SK-N-SH treated with all-trans-retinoic acid at 6 μM for 48 hours (cell line): ENCODE data around the gene SLCO3A1.

Experiments used
- ATAC-seq: fragments of 200-7000 bp; cut with Tn5 transposase; 3 replicates; pipeline ENCODE4 v1.9.1; 2020; ENCODE audit warnings: mild to moderate bottlenecking, moderate library complexity
- ARNTL ChIP-seq: fragments of 450-650 bp; formaldehyde crosslinking; IDR thresholded peaks from 2 replicates; pipeline ENCODE4 v1.5.0; 2020; ENCODE audit warnings: low read depth, mild to moderate bottlenecking, moderate library complexity, borderline replicate concordance
- BACH2 ChIP-seq: fragments of 250-450 bp; sonication (Bioruptor Pico); IDR thresholded peaks from 2 replicates; pipeline ENCODE4 v1.9.0; 2021; ENCODE audit warnings: mild to moderate bottlenecking, borderline replicate concordance
- CREB5 ChIP-seq: fragments of 250-450 bp; sonication (Bioruptor Pico); IDR thresholded peaks from 2 replicates; pipeline ENCODE4 v1.5.1; 2020; ENCODE audit warnings: low read depth, mild to moderate bottlenecking, moderate library complexity
- CSDC2 ChIP-seq: fragments of 250-450 bp; sonication (Bioruptor Pico); IDR thresholded peaks from 2 replicates; pipeline ENCODE4 v1.5.0; 2020; ENCODE audit warnings: mild to moderate bottlenecking, moderate library complexity
- ESRRG ChIP-seq: fragments of 250-450 bp; sonication (Bioruptor Pico); IDR thresholded peaks from 2 replicates; pipeline ENCODE4 v1.6.1; 2021; ENCODE audit warnings: mild to moderate bottlenecking
- GLIS3 ChIP-seq: fragments of 250-450 bp; sonication (Bioruptor Pico); IDR thresholded peaks from 2 replicates; pipeline ENCODE4 v1.5.0; 2020; ENCODE audit warnings: mild to moderate bottlenecking, moderate library complexity
- ISL1 ChIP-seq: fragments of 250-450 bp; sonication (Bioruptor Pico); IDR thresholded peaks from 2 replicates; pipeline ENCODE4 v2.1.2; 2022; ENCODE audit warnings: mild to moderate bottlenecking, moderate library complexity
- OSR1 ChIP-seq: fragments of 250-450 bp; sonication (Bioruptor Pico); IDR thresholded peaks from 2 replicates; pipeline ENCODE4 v1.8.0; 2022; ENCODE audit warnings: moderate library complexity, mild to moderate bottlenecking, inconsistent platforms
- PPARA ChIP-seq: fragments of 250-450 bp; sonication (Bioruptor Pico); IDR thresholded peaks from 2 replicates; pipeline ENCODE4 v1.5.0; 2020; ENCODE audit warnings: mild to moderate bottlenecking, borderline replicate concordance
- RARB ChIP-seq: fragments of 250-450 bp; sonication (Bioruptor Pico); IDR thresholded peaks from 2 replicates; pipeline ENCODE4 v1.8.0; 2021; ENCODE audit warnings: mild to moderate bottlenecking, moderate library complexity
- TCF4 ChIP-seq: fragments of 250-450 bp; sonication (Bioruptor Pico); IDR thresholded peaks from 2 replicates; pipeline ENCODE4 v1.8.0; 2021; ENCODE audit warnings: mild to moderate bottlenecking, moderate library complexity, borderline replicate concordance
- TOX ChIP-seq: fragments of 250-450 bp; sonication (Bioruptor Pico); IDR thresholded peaks from 2 replicates; pipeline ENCODE4 v1.8.0; 2021; ENCODE audit warnings: mild to moderate bottlenecking, moderate library complexity, borderline replicate concordance
- TSHZ2 ChIP-seq: fragments of 250-450 bp; sonication (Bioruptor Pico); IDR thresholded peaks from 2 replicates; pipeline ENCODE4 v1.5.0; 2020; ENCODE audit warnings: mild to moderate bottlenecking, moderate library complexity
- ZC3H10 ChIP-seq: fragments of 250-450 bp; sonication (Bioruptor Pico); IDR thresholded peaks from 2 replicates; pipeline ENCODE4 v1.5.1; 2021; ENCODE audit warnings: mild to moderate bottlenecking, moderate library complexity
- ZFP3 ChIP-seq: fragments of 250-450 bp; sonication (Bioruptor Pico); IDR thresholded peaks from 2 replicates; pipeline ENCODE4 v1.5.0; 2020; ENCODE audit warnings: mild to moderate bottlenecking, moderate library complexity
- ZFP30 ChIP-seq: fragments of 450-650 bp; formaldehyde crosslinking; IDR thresholded peaks from 2 replicates; pipeline ENCODE4 v1.5.0; 2022; ENCODE audit warnings: mild to moderate bottlenecking, moderate library complexity
- ZNF565 ChIP-seq: fragments of 450-650 bp; formaldehyde crosslinking; conservative IDR thresholded peaks from 2 replicates; pipeline ENCODE4 v1.5.0; 2020; ENCODE audit warnings: low read depth, mild to moderate bottlenecking, moderate library complexity
- ZNF70 ChIP-seq: fragments of 450-650 bp; formaldehyde crosslinking; IDR thresholded peaks from 2 replicates; pipeline ENCODE4 v1.5.0; 2020; ENCODE audit warnings: mild to moderate bottlenecking, moderate library complexity
- ZNF8 ChIP-seq: fragments of 450-650 bp; formaldehyde crosslinking; IDR thresholded peaks from 2 replicates; pipeline ENCODE4 v1.5.0; 2020; ENCODE audit warnings: mild to moderate bottlenecking, moderate library complexity
- TF ChIP-seq, protein P1 (sequence below): fragments of 250-450 bp; sonication (Bioruptor Pico); IDR thresholded peaks from 2 replicates; pipeline ENCODE4 v1.5.1; 2021; ENCODE audit warnings: mild to moderate bottlenecking, moderate library complexity
- TF ChIP-seq, protein P2 (sequence below): fragments of 250-450 bp; sonication (Bioruptor Pico); IDR thresholded peaks from 2 replicates; pipeline ENCODE4 v1.8.0; 2021; ENCODE audit warnings: low read depth, mild to moderate bottlenecking, moderate library complexity, borderline replicate concordance

The SLCO3A1 gene

GRCh38 chr15:91947683-91948608 lies 94.4 kb downstream of the SLCO3A1 start:
- ATAC-seq: peak; percentile 83

DNA sequence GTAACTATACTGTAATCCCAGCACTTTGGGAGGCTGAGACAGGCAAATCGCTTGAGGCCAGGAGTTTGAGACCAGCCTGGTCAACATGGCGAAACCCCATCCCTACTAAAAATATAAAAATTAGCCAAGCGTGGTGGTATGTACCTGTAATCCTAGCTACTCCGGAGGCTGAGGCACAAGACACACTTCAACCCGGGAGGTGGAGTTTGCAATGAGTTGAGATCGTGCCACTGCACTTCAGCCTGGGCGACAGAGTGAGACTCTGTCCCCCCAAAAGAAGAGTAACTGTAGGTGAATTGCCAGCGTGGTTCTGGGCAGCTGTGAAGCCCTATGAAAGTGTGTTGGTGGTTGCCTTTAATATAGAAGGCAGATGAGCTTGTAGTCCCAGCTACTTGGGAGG lies 95.9 kb downstream of the SLCO3A1 start:
- TF ChIP-seq ISL1 (no peak), TOX (CRISPR knock-in tag) (no peak), CREB5 (CRISPR knock-in tag) (no peak), TSHZ2 (no peak), RARB (CRISPR knock-in tag) (no peak), ZNF565 (CRISPR knock-in tag) (no peak), GLIS3 (no peak), CSDC2 (no peak), ZNF70 (CRISPR knock-in tag) (no peak), PPARA (no peak), ZNF8 (CRISPR knock-in tag) (no peak), ESRRG (CRISPR knock-in tag) (no peak), TCF4 (CRISPR knock-in tag) (no peak), OSR1 (CRISPR knock-in tag) (no peak), BACH2 (CRISPR knock-in tag) (no peak), ZFP30 (CRISPR knock-in tag) (no peak), ZC3H10 (CRISPR knock-in tag) (no peak)
- TF ChIP-seq, protein P1, sequence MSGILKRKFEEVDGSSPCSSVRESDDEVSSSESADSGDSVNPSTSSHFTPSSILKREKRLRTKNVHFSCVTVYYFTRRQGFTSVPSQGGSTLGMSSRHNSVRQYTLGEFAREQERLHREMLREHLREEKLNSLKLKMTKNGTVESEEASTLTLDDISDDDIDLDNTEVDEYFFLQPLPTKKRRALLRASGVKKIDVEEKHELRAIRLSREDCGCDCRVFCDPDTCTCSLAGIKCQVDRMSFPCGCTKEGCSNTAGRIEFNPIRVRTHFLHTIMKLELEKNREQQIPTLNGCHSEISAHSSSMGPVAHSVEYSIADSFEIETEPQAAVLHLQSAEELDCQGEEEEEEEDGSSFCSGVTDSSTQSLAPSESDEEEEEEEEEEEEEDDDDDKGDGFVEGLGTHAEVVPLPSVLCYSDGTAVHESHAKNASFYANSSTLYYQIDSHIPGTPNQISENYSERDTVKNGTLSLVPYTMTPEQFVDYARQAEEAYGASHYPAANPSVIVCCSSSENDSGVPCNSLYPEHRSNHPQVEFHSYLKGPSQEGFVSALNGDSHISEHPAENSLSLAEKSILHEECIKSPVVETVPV: no peak
- TF ChIP-seq, protein P2, sequence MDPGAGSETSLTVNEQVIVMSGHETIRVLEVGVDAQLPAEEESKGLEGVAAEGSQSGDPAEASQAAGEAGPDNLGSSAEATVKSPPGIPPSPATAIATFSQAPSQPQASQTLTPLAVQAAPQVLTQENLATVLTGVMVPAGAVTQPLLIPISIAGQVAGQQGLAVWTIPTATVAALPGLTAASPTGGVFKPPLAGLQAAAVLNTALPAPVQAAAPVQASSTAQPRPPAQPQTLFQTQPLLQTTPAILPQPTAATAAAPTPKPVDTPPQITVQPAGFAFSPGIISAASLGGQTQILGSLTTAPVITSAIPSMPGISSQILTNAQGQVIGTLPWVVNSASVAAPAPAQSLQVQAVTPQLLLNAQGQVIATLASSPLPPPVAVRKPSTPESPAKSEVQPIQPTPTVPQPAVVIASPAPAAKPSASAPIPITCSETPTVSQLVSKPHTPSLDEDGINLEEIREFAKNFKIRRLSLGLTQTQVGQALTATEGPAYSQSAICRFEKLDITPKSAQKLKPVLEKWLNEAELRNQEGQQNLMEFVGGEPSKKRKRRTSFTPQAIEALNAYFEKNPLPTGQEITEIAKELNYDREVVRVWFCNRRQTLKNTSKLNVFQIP (CRISPR knock-in tag): no peak
- TF ChIP-seq, all 23 proteins: peak for 0
- ATAC-seq: no peak

More at GRCh38 chr15:91947683-91948608, 94.4 kb downstream of the SLCO3A1 start:
- TF ChIP-seq ZFP3 (CRISPR knock-in tag) (peak; percentile 76; the same call in 1 of the 2 replicates), RARB (CRISPR knock-in tag) (no peak)

DNA sequence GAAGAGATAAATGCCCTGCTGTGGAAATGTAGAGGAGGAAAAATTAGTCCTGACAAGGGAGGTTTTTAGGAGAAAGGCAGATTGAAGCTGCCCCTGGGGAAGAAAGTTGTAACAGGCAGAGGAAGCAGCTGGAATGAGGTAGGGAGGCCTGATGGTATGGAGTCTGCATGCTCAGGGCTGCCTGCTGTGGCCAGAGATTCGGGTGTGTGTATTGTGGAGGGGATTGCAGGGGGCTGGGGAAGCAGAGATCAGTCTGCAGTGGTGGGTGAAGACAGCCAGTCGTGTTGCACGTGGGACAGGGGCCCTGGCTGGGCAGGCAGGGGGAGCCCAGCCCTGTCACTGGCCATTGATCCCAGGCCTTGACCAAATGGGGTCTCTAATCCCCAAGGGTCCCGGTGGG lies 96.5 kb downstream of the SLCO3A1 start:
- ATAC-seq: no peak
- TF ChIP-seq ZFP30 (CRISPR knock-in tag) (no peak), RARB (CRISPR knock-in tag) (no peak), ZNF8 (CRISPR knock-in tag) (no peak), TOX (CRISPR knock-in tag) (no peak), TCF4 (CRISPR knock-in tag) (no peak), ESRRG (CRISPR knock-in tag) (no peak), ARNTL (CRISPR knock-in tag) (no peak), TSHZ2 (no peak), OSR1 (CRISPR knock-in tag) (no peak), ZNF70 (CRISPR knock-in tag) (no peak)
- TF ChIP-seq, protein P2 (CRISPR knock-in tag): no peak
